Measurements from ENCODE around the gene EIF4E2.

EIF4E2 gene

DNA sequence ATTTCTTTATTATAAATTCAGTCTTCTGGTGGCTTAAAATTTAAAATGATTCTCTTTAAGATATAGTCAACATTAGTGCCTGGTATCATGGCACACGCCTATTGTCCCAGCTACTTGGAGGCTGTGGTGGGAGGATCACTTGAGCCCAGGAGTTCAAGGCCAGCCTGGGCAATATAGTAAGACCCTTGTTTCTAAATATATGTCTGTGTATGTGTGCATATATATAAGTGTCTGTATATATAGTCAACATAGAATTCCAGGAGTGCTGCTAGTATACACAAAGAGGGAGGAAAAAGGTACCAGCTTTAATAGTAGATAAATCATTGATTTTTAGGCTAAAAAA, 24.9 kb downstream of the EIF4E2 start:
- Mint-ChIP-seq H3K4me3 (no peak overlapping the region), H3K27me3 (ENCODE audit: low read depth) (no peaks in the 10 kb centered on the region), H3K27ac (peak overlapping the region; percentile 44 to 90 (median 87)), H3K4me1 (peaks cover 68% of the 10 kb centered on the region), H3K9me3 (no peaks in the 10 kb centered on the region), H3K36me3 (ENCODE audit: low read depth) (peaks cover 50% of the 10 kb centered on the region)
- TF ChIP-seq, protein P1, sequence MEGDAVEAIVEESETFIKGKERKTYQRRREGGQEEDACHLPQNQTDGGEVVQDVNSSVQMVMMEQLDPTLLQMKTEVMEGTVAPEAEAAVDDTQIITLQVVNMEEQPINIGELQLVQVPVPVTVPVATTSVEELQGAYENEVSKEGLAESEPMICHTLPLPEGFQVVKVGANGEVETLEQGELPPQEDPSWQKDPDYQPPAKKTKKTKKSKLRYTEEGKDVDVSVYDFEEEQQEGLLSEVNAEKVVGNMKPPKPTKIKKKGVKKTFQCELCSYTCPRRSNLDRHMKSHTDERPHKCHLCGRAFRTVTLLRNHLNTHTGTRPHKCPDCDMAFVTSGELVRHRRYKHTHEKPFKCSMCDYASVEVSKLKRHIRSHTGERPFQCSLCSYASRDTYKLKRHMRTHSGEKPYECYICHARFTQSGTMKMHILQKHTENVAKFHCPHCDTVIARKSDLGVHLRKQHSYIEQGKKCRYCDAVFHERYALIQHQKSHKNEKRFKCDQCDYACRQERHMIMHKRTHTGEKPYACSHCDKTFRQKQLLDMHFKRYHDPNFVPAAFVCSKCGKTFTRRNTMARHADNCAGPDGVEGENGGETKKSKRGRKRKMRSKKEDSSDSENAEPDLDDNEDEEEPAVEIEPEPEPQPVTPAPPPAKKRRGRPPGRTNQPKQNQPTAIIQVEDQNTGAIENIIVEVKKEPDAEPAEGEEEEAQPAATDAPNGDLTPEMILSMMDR (IDR thresholded peaks at IDR 0.05; ENCODE audit: unreplicated experiment in 3 of 3): no peak

DNA sequence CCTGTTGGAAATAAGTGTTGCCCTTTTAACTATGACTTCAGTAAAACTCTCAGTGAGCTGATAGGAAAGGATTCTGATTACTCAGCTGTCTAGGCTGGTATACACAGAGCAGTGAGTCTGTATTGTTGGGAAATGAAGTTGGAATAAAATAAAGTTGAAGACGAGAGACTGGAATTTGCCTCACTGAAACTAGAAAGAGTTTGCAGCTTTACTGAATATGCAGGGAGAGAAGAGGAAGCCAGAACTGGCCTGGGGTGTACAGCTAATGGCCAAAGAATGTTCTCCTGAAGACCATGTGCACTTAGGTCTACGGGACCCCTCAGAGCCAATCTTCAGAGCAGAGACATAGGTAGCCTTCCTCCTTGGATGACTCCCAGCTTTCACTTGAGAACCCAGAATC, 26.5 kb downstream of the EIF4E2 start:
- Mint-ChIP-seq H3K4me1 (peaks cover 54% of the 10 kb centered on the region), H3K9me3 (no peaks in the 10 kb centered on the region), H3K4me3 (no peak overlapping the region), H3K27ac (peak overlapping the region; percentile 4 to 88 (median 47)), H3K36me3 (ENCODE audit: low read depth) (peaks cover 50% of the 10 kb centered on the region), H3K27me3 (ENCODE audit: low read depth) (no peaks in the 10 kb centered on the region)
- TF ChIP-seq, protein P1 (IDR thresholded peaks at IDR 0.05; ENCODE audit: unreplicated experiment in 3 of 3): no peak

DNA sequence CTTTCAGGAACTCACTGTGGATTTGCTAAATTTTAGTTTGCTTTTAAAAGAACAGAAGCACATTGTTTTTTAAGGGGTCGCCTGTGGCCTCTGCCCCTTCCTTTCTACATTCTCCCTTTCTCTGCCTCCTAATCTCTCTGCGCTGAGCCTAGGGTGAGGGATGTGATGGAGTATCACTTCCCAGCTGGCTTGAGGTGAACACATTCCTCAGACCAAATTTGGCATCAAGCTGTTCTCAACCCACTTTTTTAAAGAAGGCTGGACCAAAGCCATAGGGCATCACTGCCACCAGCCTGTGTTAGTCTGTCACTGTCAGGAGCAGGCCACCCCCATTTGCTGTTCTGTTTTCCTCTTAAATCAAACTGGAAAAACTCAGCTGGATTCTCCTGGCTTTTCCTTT, 27.4 kb downstream of the EIF4E2 start:
- Mint-ChIP-seq H3K36me3 (ENCODE audit: low read depth) (peaks cover 58% of the 10 kb centered on the region), H3K4me1 (peaks cover 51% of the 10 kb centered on the region), H3K27ac (peak overlapping the region in 2 of 3 experiments; percentile 18 to 47), H3K4me3 (no peak overlapping the region), H3K27me3 (ENCODE audit: low read depth) (no peaks in the 10 kb centered on the region), H3K9me3 (no peaks in the 10 kb centered on the region)
- TF ChIP-seq, protein P1 (IDR thresholded peaks at IDR 0.05; ENCODE audit: unreplicated experiment in 3 of 3): no peak

DNA sequence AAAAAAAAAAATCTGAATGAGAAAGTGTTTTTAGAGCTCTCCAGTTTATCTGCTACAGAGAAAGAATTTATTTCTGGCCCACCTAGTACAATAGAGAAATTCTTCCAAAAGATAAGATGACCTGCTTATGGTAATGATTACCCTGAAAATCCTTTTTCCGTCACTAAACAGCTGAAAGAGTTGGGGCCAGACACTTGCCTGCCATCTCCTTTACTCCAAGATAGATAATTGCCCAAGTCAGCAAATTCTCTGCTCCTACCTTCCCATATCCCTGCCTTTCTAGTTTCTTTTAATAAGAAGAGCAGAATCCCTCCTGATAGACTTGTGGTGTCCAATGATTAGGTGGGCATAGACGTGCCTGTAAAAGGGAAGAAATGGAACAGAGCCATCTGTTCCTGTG, 28.1 kb downstream of the EIF4E2 start:
- Mint-ChIP-seq H3K4me1 (peaks cover 44% of the 10 kb centered on the region), H3K36me3 (ENCODE audit: low read depth) (peaks cover 66% of the 10 kb centered on the region), H3K27me3 (ENCODE audit: low read depth) (no peaks in the 10 kb centered on the region), H3K9me3 (no peaks in the 10 kb centered on the region), H3K4me3 (no peak overlapping the region), H3K27ac (peak overlapping the region; percentile 23 to 74 (median 35))
- TF ChIP-seq, protein P1 (IDR thresholded peaks at IDR 0.05; ENCODE audit: unreplicated experiment in 3 of 3): no peak

DNA sequence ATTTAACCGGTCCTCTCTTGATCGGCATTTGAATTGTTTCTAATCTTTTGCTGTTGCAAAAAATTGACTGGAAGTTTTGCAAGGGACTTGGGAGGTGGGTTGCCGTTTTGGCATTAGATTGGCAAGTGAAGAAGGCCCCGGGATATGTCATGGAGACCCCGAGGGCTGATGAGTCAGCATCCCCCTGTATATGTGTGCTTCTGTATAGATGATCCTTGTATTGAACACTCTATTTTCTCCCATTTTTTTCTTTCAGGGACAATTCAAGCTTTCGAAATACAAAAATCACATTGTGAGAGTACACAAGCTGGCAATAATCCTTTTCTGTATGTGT, 30.1 kb downstream of the EIF4E2 start:
- Mint-ChIP-seq H3K4me1 (peaks cover 25% of the 10 kb centered on the region), H3K27me3 (ENCODE audit: low read depth) (no peaks in the 10 kb centered on the region), H3K9me3 (no peaks in the 10 kb centered on the region), H3K4me3 (no peak overlapping the region), H3K27ac (peak overlapping the region in 2 of 3 experiments; percentile 4 to 42), H3K36me3 (ENCODE audit: low read depth) (peaks cover 66% of the 10 kb centered on the region)
- TF ChIP-seq, protein P1 (IDR thresholded peaks at IDR 0.05; ENCODE audit: unreplicated experiment in 3 of 3): no peak

DNA sequence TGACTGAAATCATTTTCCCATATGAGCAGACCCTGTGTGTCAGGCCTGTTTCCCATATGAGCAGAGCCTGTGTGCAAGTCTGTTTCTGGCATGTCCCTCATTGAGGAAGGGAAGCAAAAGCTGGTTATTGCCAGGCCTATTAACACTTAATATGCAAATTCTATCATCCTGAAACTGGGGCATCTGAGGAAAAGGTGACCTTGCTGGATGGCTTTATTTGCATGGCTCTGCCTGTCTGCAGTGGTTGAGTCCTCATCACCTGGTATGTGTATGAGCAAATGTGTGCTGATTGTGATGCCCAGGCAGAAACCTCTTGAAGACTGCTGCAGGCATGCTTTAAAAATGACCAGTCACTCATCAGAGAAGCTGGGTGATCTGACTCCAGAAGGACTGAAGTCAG, 31.2 kb downstream of the EIF4E2 start:
- Mint-ChIP-seq H3K27me3 (ENCODE audit: low read depth) (no peaks in the 10 kb centered on the region), H3K9me3 (no peaks in the 10 kb centered on the region), H3K4me1 (peaks cover 24% of the 10 kb centered on the region), H3K27ac (no peak overlapping the region), H3K36me3 (ENCODE audit: low read depth) (peaks cover 61% of the 10 kb centered on the region), H3K4me3 (no peak overlapping the region)
- TF ChIP-seq, protein P1 (IDR thresholded peaks at IDR 0.05; ENCODE audit: unreplicated experiment in 3 of 3): no peak
